A673 (cell line): ENCODE results near the gene FSIP1. TPM values are rescaled to one million over a fixed set of nuclear protein-coding genes. Genes with fewer than 3 reads are reported as not detected.

Experiments used
- BruUV-seq: library from RNA; stranded (reverse); fragments of 400-500 nt; replicated peaks from 2 replicates; lab custom pipeline; 2021; lab: Mats Ljungman, UMichigan
- CTCF ChIA-PET: fragments of 300-600 bp; sonication (Branson Sonifier 250); formaldehyde crosslinking; loops from one replicate; lab custom pipeline; 2022; ENCODE audit warnings: antibody characterized with exemption; lab: Charles Lee
- POLR2A ChIA-PET: fragments of 300-600 bp; sonication (Branson Sonifier 250); formaldehyde crosslinking; loops from one replicate; lab custom pipeline; 2022; ENCODE audit warnings: antibody characterized with exemption; ENCODE audit not compliant: low non-redundant PET; lab: Charles Lee
- DNase-seq: peaks from one replicate; pipeline ENCODE4 v3.0.0-alpha.2; 2015; ENCODE audit warnings: low spot score
- H3K27ac ChIP-seq: fragments of 200-600 bp; sonication (generic); 2 replicates; pipeline ENCODE4 v1.5.1; 2016; ENCODE audit warnings: mixed run types, low read depth, mild to moderate bottlenecking, mixed read lengths, antibody characterized with exemption, low read length; ENCODE audit not compliant: poor library complexity, severe bottlenecking
- H3K27me3 ChIP-seq: fragments of 200-600 bp; sonication (generic); replicated peaks from 2 replicates; pipeline ENCODE4 v1.6.1; 2017; ENCODE audit warnings: mixed run types, low read depth, mild to moderate bottlenecking, mixed read lengths, antibody characterized with exemption, low read length; ENCODE audit not compliant: insufficient read depth, poor library complexity
- H3K36me3 ChIP-seq: fragments of 200-600 bp; sonication (generic); 2 replicates; pipeline ENCODE4 v1.6.1; 2016; ENCODE audit warnings: mixed run types, mild to moderate bottlenecking, mixed read lengths, antibody characterized with exemption, low read length; ENCODE audit not compliant: insufficient read depth, poor library complexity, severe bottlenecking
- H3K4me1 ChIP-seq: fragments of 200-600 bp; sonication (generic); 2 replicates; pipeline ENCODE4 v1.6.1; 2017; ENCODE audit warnings: mixed run types, mild to moderate bottlenecking, mixed read lengths, antibody characterized with exemption, low read length; ENCODE audit not compliant: insufficient read depth, poor library complexity, severe bottlenecking
- H3K4me3 ChIP-seq: fragments of 200-600 bp; sonication (generic); 2 replicates; pipeline ENCODE4 v1.5.1; 2016; ENCODE audit warnings: low read depth, mixed run types, mild to moderate bottlenecking, mixed read lengths, low read length; ENCODE audit not compliant: poor library complexity, severe bottlenecking
- H3K9me3 ChIP-seq: fragments of 200-600 bp; sonication (generic); 2 replicates; pipeline ENCODE4 v1.6.1; 2016; ENCODE audit warnings: mixed run types, low read depth, mild to moderate bottlenecking, mixed read lengths, antibody characterized with exemption, low read length; ENCODE audit not compliant: poor library complexity, severe bottlenecking
- CTCF ChIP-seq: fragments of 300-800, 200-600 bp; sonication (generic); conservative IDR thresholded peaks from 2 replicates; pipeline ENCODE4 v1.5.1; 2017; ENCODE audit warnings: low read depth, mild to moderate bottlenecking, antibody characterized with exemption, low read length, moderate library complexity, mixed read lengths
- EZH2 ChIP-seq: fragments of 200-600 bp; sonication (generic); IDR thresholded peaks from 2 replicates; pipeline ENCODE4 v1.6.1; 2017; ENCODE audit warnings: borderline replicate concordance, low read depth, mild to moderate bottlenecking, mixed read lengths, antibody characterized with exemption, low read length; ENCODE audit not compliant: poor library complexity, severe bottlenecking
- intact Hi-C: fragments of 100-400 bp; cut with micrococcal nuclease; formaldehyde crosslinking; loops from one replicate; pipeline ENCODE4 v1.10.0; 2022; ENCODE audit not compliant: unreplicated experiment
- total RNA-seq: library from RNA; stranded (reverse); gene quantifications from 2 replicates; pipeline ENCODE4 v1.2.3, GENCODE V29; 2021

Gene FSIP1
- total RNA-seq, 1 experiment from 2014 or later, result 0.37 TPM

DNA sequence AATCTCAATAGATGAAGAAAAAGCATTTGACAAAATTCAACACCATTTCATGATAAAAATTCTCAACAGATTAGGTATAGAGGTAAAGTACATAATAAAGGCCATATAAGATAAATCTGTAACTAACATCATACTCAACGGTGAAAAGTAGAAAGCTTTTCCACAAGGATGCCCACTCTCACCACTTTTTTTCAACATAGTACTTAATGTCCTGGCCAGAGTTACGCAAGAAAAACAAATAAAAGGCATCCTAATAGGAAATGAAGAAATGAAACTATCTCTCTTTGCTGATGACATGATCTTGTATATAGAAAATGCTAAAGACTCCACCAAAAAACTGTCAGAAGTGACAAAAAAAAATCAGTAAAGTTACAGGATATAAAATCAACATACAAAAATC, 168.8 kb downstream of the FSIP1 start:
- CTCF ChIA-PET, result no interaction called here
- no peak overlapping the region for H3K4me3 ChIP-seq
- intact Hi-C loops, result no loop called here
- POLR2A ChIA-PET, result no interaction called here
- no peaks in the 10 kb centered on the region for H3K27me3 ChIP-seq
- H3K27ac ChIP-seq, result no peak overlapping the region
- TF ChIP-seq EZH2 (no peak), CTCF (no peak)
- no peak for DNase-seq
- no TSS peak for BruUV-seq
- no peaks in the 10 kb centered on the region for H3K36me3 ChIP-seq
- no peaks in the 10 kb centered on the region for H3K9me3 ChIP-seq
- H3K4me1 ChIP-seq, result no peaks in the 10 kb centered on the region

DNA sequence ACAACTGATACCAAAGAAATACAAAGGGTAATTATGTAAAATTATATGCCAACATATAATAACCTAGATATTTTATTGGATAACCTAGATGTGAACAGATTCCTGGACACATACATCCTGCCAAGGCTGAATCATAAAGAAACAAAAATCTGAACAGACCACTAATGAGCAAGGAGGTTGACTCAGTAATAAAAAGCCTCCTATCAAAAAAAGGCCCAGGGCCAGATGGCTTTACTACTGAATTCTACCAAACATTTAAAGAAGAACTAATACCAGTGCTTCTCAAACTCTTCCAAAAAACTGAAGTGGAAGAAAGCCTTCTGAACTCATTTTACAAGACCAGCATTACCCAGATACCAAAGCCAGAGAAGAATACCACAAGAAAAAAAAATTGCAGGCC, 169.4 kb downstream of the FSIP1 start:
- DNase-seq, result no peak
- POLR2A ChIA-PET, result no interaction called here
- CTCF ChIA-PET, result no interaction called here
- TF ChIP-seq EZH2 (no peak), CTCF (no peak)
- intact Hi-C loops, result no loop called here
- no peaks in the 10 kb centered on the region for H3K9me3 ChIP-seq
- H3K27ac ChIP-seq, result no peak overlapping the region
- no TSS peak for BruUV-seq
- no peaks in the 10 kb centered on the region for H3K36me3 ChIP-seq
- H3K4me3 ChIP-seq, result no peak overlapping the region
- no peaks in the 10 kb centered on the region for H3K4me1 ChIP-seq
- H3K27me3 ChIP-seq, result no peaks in the 10 kb centered on the region

DNA sequence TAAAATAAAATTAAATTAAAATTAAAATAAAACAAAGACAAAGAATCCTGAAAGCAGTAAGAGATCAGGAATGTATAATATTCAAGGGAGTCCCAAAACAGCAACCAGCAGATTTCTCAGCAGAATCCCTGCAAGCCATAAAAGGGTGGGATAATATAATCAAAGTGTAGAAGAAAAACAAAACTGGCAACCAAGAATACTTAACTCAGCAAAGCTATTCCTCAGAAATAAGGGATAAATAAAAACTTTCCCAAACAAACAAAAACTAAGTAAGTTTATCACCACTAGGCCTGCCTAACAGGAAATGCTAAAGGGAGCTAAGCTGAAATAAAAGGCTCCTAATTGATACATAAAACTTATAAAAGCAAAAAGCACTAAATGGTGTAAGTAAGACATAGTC, 172.0 kb downstream of the FSIP1 start:
- DNase-seq, result no peak
- CTCF ChIA-PET, result no interaction called here
- TF ChIP-seq CTCF, result no peak
- no peaks in the 10 kb centered on the region for H3K27me3 ChIP-seq
- H3K4me3 ChIP-seq, result no peak overlapping the region
- POLR2A ChIA-PET, result no interaction called here
- H3K4me1 ChIP-seq, result no peaks in the 10 kb centered on the region
- H3K27ac ChIP-seq, result no peak overlapping the region
- intact Hi-C loops, result no loop called here
- H3K9me3 ChIP-seq, result no peaks in the 10 kb centered on the region
- BruUV-seq, result no TSS peak
- H3K36me3 ChIP-seq, result no peaks in the 10 kb centered on the region
